Measurements from ENCODE around the gene CT45A7.
"Not testable (repeated sequence)": the region's sequence is repeated elsewhere in the genome, so short reads cannot be mapped to it uniquely, and the experiment has no call there.

CT45A7 gene, protein sequence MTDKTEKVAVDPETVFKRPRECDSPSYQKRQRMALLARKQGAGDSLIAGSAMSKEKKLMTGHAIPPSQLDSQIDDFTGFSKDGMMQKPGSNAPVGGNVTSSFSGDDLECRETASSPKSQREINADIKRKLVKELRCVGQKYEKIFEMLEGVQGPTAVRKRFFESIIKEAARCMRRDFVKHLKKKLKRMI

GRCh38 chrX:135837180-135837579 lies at the start of gene CT45A7:
Gene CT45A7, minus strand, starts transcription at chrX:135837280. Its CDS starts 3,747 bp downstream, at chrX:135833533.
- DNase-seq = not testable (repeated sequence)

DNA sequence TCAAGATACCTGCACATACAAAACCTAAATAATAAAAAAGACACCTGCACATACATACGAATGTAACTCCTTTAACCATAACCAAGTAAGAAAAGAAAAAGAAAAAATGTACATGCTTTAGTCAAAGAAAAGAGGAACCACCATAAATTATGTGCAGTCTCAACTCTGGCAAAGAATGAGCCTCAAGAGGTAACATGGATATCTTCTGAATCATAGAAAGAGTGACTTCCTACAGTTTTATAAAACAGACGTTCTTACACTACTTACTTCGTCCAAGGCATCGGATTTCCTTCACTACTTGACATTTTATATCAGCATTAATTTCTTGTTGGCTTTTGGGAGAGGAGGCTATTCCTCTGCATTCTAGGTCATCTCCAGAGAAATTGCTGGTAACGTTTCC lies 45.7 kb upstream of the CT45A7 start:
- DNase-seq = not testable (repeated sequence)

GRCh38 chrX:135871712-135872111 lies 34.6 kb upstream of the CT45A7 start, which contains the start of gene CT45A9:
Gene CT45A9, minus strand, starts transcription at chrX:135871812. Its CDS starts 3,751 bp downstream, at chrX:135868061.
- DNase-seq = not testable (repeated sequence)

DNA sequence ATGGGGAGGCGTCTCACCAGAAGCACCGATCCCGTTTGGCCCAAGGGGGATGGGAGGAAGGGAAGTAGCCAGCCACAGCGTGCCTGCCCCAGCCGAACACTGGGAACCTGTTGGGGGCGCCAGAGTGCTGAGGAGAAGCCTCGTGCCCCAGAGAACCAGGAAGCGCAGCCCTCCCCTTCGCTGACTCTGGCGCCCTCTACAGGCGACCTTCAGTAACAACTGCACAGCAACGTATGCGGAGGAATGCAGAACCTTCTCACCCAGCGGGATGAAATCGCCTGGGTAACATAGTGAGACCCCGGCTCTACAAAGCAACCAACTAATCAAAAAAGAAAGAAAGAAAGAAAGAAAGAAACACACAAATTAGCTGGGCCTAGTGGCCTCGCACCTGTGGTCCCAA lies 17.4 kb upstream of the CT45A7 start, which contains the start of gene CT45A8:
Gene CT45A8, minus strand, starts transcription at position 101 of the 400 bp plus-strand sequence. CDS start 3,755 bp downstream, outside the sequence.
- DNase-seq = not testable (repeated sequence)

GRCh38 chrX:135819912-135820311 lies 17.2 kb downstream of the CT45A7 start, which contains the start of gene CT45A2:
Gene CT45A2, minus strand, starts transcription at chrX:135820012. Its CDS starts 3,747 bp downstream, at chrX:135816265.
- DNase-seq = not testable (repeated sequence)

GRCh38 chrX:135802687-135803086 lies 34.4 kb downstream of the CT45A7 start, which contains the start of gene CT45A6:
Gene CT45A6, minus strand, starts transcription at chrX:135802787. Its CDS starts 3,794 bp downstream, at chrX:135798993.
- not testable (repeated sequence) for DNase-seq

DNA sequence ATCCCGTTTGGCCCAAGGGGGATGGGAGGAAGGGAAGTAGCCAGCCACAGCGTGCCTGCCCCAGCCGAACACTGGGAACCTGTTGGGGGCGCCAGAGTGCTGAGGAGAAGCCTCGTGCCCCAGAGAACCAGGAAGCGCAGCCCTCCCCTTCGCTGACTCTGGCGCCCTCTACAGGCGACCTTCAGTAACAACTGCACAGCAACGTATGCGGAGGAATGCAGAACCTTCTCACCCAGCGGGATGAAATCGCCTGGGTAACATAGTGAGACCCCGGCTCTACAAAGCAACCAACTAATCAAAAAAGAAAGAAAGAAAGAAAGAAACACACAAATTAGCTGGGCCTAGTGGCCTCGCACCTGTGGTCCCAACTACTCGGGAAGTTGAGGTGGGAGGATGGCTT lies 51.7 kb downstream of the CT45A7 start, which contains the start of gene CT45A5:
Gene CT45A5, minus strand, starts transcription at position 101 of the 400 bp plus-strand sequence. CDS start 3,774 bp downstream, outside the sequence.
- DNase-seq = not testable (repeated sequence)

All from NCI-H1694 (cell line).